NCI-H2107 treated with DMSO at 0.1 percent for 48 hours (cell line): Measurements from ENCODE around the gene TPP1.
A peak's percentile ranks its signal among the peaks of the same experiment; 100 is the strongest.

Source experiments
- DNase-seq: peaks from one replicate; lab custom pipeline; 2025; ENCODE audit not compliant: unreplicated experiment; lab: John Stamatoyannopoulos, UW

TPP1 gene

GRCh38 chr11:6612213-6613041, 6.8 kb downstream of the TPP1 start, which contains the start of gene TAF10:
TSS of gene TAF10 (minus strand) at chr11:6612216. CDS start at chr11:6612189, 27 bp downstream.
- DNase-seq, result peak; percentile 88

GRCh38 chr11:6611963-6612212, 7.3 kb downstream of the TPP1 start:
- DNase-seq, result no peak

- no peak for DNase-seq
Measured at GRCh38 chr11:6611092-6611962, 7.9 kb downstream of the TPP1 start.

- no peak for DNase-seq
Measured at GRCh38 chr11:6610591-6610990, 8.6 kb downstream of the TPP1 start.

GRCh38 chr11:6609502-6610015, 9.7 kb downstream of the TPP1 start:
- no peak for DNase-seq

GRCh38 chr11:6608726-6609501, 10.3 kb downstream of the TPP1 start:
- no peak for DNase-seq

GRCh38 chr11:6608011-6608410, 11.2 kb downstream of the TPP1 start:
- DNase-seq, result no peak

- DNase-seq, result no peak
Measured at GRCh38 chr11:6607190-6607795, 11.9 kb downstream of the TPP1 start.

- peak; percentile 6 for DNase-seq
Measured at GRCh38 chr11:6606471-6607189, 12.6 kb downstream of the TPP1 start.

- no peak for DNase-seq
Measured at GRCh38 chr11:6604790-6605189, 14.4 kb downstream of the TPP1 start.

GRCh38 chr11:6604081-6604626, 15.1 kb downstream of the TPP1 start:
- no peak for DNase-seq

- peak; percentile 56 for DNase-seq
Measured at GRCh38 chr11:6603287-6604080, 15.7 kb downstream of the TPP1 start, which contains the start of the genes ILK and RRP8. TSS of gene ILK (plus strand) at chr11:6603774. CDS start at chr11:6604272, 498 bp downstream. TSS of gene RRP8 (minus strand) at chr11:6603616. CDS start at chr11:6603502, 114 bp downstream.

- no peak for DNase-seq
Measured at GRCh38 chr11:6602096-6602940, 16.9 kb downstream of the TPP1 start.

GRCh38 chr11:6601041-6601461, 18.2 kb downstream of the TPP1 start:
- DNase-seq, result no peak

- no peak for DNase-seq
Measured at GRCh38 chr11:6599881-6600390, 19.3 kb downstream of the TPP1 start.

GRCh38 chr11:6599449-6599848, 19.8 kb downstream of the TPP1 start:
- no peak for DNase-seq

GRCh38 chr11:6598555-6598954, 20.7 kb downstream of the TPP1 start:
- no peak for DNase-seq
